ENCODE data around the gene SNX25.
"Not testable (repeated sequence)": the region's sequence is repeated elsewhere in the genome, so short reads cannot be mapped to it uniquely, and the experiment has no call there.

Gene SNX25

GRCh38 chr4:185235119-185235842 lies 25.9 kb downstream of the SNX25 start:
- no peak for DNase-seq

GRCh38 chr4:185235843-185236503 lies 26.6 kb downstream of the SNX25 start:
- DNase-seq = no peak

- DNase-seq = no peak
Measured at GRCh38 chr4:185237175-185237574, 27.8 kb downstream of the SNX25 start.

- no peak for DNase-seq
Measured at GRCh38 chr4:185238215-185238681, 28.9 kb downstream of the SNX25 start.

- DNase-seq = no peak
Measured at GRCh38 chr4:185238750-185239149, 29.4 kb downstream of the SNX25 start.

- not testable (repeated sequence) for DNase-seq
Measured at GRCh38 chr4:185240486-185240885, 31.1 kb downstream of the SNX25 start.

- DNase-seq = no peak
Measured at GRCh38 chr4:185242749-185243533, 33.5 kb downstream of the SNX25 start.

GRCh38 chr4:185243879-185244278 lies 34.5 kb downstream of the SNX25 start:
- DNase-seq = no peak

GRCh38 chr4:185244763-185245162 lies 35.4 kb downstream of the SNX25 start:
- DNase-seq = no peak

- DNase-seq = no peak
Measured at GRCh38 chr4:185246453-185246852, 37.1 kb downstream of the SNX25 start.

GRCh38 chr4:185247151-185247550 lies 37.8 kb downstream of the SNX25 start:
- no peak for DNase-seq

- DNase-seq = no peak
Measured at GRCh38 chr4:185248393-185249039, 39.1 kb downstream of the SNX25 start.

- DNase-seq = no peak
Measured at GRCh38 chr4:185249105-185249504, 39.7 kb downstream of the SNX25 start.

- no peak for DNase-seq
Measured at GRCh38 chr4:185254434-185254833, 45.0 kb downstream of the SNX25 start.

- no peak for DNase-seq
Measured at GRCh38 chr4:185255868-185256267, 46.5 kb downstream of the SNX25 start.

- DNase-seq = no peak
Measured at GRCh38 chr4:185256446-185256845, 47.0 kb downstream of the SNX25 start.

- DNase-seq = no peak
Measured at GRCh38 chr4:185257086-185257485, 47.7 kb downstream of the SNX25 start.

- DNase-seq = no peak
Measured at GRCh38 chr4:185257694-185258093, 48.3 kb downstream of the SNX25 start.

GRCh38 chr4:185258741-185259140 lies 49.3 kb downstream of the SNX25 start:
- not testable (repeated sequence) for DNase-seq

- no peak for DNase-seq
Measured at GRCh38 chr4:185259719-185260118, 50.3 kb downstream of the SNX25 start.

- peak; percentile 25 for DNase-seq
Measured at GRCh38 chr4:185261946-185262345, 52.5 kb downstream of the SNX25 start.

GRCh38 chr4:185263419-185263818 lies 54.0 kb downstream of the SNX25 start:
- no peak for DNase-seq

GRCh38 chr4:185265942-185266341 lies 56.5 kb downstream of the SNX25 start:
- no peak for DNase-seq

Data from NCI-H774 (cell line).